ENCODE results near the gene POGZ.

POGZ gene, protein sequence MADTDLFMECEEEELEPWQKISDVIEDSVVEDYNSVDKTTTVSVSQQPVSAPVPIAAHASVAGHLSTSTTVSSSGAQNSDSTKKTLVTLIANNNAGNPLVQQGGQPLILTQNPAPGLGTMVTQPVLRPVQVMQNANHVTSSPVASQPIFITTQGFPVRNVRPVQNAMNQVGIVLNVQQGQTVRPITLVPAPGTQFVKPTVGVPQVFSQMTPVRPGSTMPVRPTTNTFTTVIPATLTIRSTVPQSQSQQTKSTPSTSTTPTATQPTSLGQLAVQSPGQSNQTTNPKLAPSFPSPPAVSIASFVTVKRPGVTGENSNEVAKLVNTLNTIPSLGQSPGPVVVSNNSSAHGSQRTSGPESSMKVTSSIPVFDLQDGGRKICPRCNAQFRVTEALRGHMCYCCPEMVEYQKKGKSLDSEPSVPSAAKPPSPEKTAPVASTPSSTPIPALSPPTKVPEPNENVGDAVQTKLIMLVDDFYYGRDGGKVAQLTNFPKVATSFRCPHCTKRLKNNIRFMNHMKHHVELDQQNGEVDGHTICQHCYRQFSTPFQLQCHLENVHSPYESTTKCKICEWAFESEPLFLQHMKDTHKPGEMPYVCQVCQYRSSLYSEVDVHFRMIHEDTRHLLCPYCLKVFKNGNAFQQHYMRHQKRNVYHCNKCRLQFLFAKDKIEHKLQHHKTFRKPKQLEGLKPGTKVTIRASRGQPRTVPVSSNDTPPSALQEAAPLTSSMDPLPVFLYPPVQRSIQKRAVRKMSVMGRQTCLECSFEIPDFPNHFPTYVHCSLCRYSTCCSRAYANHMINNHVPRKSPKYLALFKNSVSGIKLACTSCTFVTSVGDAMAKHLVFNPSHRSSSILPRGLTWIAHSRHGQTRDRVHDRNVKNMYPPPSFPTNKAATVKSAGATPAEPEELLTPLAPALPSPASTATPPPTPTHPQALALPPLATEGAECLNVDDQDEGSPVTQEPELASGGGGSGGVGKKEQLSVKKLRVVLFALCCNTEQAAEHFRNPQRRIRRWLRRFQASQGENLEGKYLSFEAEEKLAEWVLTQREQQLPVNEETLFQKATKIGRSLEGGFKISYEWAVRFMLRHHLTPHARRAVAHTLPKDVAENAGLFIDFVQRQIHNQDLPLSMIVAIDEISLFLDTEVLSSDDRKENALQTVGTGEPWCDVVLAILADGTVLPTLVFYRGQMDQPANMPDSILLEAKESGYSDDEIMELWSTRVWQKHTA (N-terminal part only)

DNA sequence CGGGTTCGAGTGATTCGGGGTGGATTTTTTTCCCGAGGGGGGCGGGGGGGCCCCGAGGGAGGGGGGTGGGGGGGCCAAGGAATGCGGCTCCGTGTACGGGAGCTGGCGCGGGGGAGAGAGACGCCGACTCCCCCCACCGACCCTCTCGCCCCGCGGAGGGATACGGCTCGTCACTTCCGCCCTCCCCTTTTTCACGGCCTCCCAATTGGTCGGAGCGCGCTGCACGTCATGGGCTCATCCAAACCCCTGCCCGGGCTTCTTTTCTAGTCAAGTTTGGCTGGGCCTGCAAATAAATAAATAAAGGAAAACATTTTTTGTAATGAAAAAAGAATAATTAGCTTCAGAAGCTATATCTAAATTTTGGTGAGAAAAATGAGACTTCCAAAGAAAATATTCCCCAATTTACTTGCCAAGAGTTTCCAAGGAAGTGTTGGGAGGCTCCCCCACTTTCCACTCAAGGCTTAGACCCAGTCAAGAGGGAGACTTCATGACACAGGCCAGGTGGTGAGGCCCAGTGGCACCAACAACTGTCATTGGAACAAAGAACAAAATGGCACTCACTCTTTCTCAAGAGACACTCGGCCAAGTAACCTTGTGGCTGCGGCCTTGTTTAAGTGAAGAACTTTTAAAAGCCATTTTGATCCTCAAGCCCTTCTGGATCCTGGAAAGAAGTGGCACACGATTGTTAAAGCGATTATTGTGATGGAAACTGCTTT lies at the start of gene POGZ:
Gene POGZ, minus strand, starts transcription at position 164 of the 716 bp plus-strand sequence. CDS start 17,290 bp downstream, outside the sequence.
- peak; percentile 64 for DNase-seq

DNA sequence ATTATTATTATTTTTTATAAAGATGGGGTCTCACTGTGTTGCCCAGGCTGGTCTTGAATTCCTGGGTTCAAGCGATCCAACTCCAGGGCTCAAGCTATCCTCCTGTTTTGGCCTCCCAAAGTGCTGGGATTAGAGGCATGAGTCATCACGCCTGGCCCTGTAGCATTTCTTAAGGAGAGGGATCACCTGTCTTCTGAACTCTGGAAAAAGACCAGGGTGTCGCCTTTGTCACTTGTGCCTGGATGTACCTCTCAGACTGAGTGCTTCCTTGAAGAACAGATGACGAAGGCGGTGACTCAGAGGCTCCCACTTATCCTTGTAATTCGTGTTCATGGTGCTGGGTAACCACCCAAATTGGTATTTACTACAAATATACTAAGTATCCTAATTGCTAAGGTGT lies 49.5 kb upstream of the POGZ start:
- DNase-seq: no peak

DNA sequence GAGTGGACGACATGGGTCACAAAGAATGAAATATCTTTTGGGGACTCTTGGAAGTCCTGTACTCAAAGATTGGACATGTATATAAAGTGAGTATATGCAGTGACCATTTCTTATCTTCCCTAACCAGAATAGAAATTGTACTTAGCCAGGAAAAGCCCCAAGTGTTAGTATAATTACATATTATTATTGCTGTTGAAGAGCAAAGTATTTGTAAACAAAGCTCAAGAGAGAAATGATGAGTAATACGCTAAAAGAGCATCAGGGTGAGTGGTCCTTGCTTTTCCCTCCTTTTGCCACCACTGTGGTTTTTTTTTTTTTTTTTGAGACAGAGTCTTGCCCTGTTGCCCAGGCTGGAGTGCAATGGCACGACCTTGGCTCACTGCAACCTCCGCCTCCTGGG lies 45.5 kb upstream of the POGZ start:
- no peak for DNase-seq

DNA sequence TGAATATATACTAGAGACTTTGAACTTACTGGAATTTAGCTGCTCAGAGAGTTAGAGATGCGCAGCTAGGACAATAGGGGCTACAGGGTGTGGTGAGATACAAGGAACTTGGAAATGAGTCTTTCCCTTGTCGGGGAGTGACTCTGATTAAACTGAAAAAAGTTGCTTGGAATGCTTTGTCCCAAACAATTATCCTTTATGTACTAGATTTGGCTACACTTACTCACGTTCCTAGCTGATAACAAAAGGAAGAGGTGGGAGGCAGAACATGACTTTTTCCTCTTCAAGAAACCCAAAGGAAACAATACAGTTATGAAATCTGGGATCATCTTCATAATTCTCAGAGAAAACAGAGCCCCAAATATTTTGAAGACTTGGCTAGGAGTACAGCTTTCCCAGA lies 45.0 kb upstream of the POGZ start:
- DNase-seq: no peak

DNA sequence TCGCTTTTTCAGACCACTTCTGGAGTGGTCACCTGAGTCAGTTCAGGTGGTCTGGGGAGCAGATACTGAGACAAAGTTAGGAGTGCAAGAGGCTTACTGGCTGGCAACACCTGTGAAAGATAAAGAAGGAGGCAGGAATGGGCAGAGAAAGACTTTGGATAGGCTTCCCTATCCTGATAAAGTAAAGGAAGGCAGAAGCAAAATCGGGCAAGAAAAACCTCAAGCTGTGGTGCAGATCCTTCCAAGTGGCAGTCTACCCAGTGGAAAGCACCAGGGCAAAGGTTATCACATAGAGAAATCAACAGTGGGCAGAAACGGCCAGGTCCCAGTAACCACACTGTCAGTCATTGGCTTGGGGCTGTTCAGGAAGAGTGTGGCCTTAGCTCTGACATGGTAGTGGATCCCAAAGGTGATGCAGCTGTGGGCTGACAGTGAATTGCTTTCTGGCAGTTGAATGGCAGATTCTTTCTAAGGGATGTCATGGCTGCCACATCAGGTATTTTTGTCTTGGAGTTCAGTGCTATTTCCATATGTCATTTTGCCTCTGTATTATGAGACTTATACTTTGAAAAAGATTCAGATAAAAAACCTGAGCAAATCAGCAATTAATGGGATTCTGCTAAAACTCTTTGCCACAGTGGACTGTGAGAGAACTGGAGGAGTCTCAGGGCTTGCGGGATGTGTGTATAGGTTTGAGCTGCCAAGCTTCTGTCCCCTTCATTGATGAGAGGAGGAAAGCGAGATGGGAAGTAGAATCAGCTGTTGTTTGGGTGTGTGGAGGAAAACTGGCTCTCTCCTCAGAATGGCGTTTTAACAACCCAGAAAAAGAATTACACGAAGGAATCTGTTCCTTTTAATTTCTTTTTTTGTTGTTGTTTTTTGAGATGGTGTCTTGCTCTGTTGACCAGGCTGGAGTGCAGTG lies 43.8 kb upstream of the POGZ start:
- DNase-seq: no peak

DNA sequence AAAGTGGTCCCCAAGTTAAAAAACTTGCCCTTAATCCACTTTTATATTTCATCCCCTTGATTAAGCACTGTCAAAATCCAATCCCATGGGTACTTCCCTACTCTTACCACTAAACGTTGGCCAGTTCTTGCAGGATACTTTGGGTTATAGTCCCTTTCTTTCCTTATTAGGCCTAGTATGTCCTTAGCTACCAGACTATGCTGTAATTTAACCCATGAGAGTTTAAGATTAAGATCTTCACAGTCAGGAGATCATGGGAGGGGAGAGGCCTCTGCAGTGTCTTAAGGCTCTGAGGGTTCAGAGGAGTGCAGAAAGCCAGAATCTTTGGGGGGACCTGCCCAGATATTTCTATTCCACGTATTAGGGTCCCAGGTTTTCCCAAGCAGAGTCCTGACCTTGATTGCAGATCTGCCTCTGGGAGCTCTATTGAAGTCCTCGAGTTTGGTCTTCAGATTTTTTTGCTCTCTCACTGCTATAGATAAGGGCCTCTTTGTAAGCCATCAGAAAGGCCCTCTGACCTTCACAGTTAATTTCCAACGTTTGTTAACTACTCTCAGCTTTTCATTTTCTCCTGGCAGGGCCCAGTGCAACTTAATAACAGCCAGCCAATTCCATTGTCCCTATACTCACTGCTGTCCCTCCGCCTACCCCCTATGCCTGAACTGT lies 42.9 kb upstream of the POGZ start:
- no peak for DNase-seq

DNA sequence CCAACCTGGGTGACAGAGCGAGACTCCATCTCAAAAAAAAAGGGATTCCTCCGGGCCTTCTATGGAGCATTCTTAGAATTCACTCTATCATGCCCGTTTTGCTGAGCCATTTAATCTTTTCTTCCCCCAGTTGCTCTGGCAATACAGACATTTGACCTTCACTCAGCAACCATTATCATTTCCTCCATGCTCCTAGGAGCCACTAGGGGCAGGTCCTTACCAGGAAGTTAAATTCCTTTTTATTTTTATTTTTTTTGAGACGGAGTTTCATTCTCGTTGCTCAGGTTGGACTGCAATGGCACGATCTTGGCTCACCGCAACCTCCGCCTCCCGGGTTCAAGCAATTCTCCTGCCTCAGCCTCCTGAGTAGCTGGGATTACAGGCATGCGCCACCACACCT lies 42.2 kb upstream of the POGZ start:
- no peak for DNase-seq

DNA sequence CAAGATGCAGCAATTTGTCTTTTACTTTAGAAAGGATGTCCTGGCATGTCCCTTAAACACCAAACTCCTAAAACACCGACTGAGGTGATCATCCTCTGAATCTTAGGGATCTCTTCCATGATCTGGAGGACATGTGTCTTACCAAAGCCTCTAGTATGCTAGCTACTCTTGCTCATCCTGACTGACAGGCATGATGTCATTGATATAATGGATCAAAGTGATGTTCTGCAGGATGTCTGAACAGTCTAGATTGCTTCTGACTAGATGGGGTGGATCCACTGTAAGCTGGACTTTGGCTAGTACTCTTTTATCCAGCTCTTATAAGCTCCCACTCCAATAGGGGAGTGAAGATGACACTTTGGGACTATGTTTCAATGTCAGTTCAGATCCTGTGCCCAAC lies 40.6 kb upstream of the POGZ start:
- DNase-seq: no peak

DNA sequence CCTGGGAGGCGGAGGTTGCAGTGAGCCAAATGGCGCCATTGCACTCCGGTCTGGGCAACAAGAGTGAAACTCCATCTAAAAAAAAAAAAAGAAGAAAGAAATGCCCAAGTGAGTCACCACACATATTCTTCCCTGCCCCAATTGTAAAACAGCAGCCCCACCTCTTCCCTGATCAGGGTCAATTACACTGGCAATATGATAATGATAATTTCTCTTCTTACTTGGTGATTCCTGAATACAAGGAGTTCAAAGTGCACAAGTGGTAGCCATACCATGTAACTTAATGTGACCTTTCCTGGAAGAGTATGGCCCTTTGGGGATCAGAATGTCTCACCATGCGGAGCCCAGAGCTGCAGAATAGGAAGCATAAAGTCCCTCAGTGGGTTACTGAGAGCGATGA lies 40.1 kb upstream of the POGZ start:
- DNase-seq: no peak

DNA sequence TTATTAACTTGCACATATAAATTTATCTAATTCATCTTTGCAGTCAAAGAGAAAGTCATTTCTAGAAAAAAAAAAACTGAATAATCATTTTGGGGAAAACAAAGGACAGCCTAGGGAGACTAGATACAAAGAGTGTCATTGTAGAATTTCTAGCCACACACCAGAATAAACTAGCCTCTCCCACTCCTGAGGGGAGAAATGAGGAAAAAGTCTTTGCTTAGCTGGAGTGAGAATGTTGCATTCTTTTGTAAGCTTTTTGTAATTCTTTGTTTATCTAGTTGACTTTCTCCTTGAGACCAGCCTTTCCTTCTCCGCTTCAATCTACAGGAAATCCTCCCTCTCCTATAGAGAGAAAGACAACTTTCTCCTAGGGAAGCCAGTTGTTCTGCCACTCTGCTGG lies 36.0 kb upstream of the POGZ start:
- no peak for DNase-seq

DNA sequence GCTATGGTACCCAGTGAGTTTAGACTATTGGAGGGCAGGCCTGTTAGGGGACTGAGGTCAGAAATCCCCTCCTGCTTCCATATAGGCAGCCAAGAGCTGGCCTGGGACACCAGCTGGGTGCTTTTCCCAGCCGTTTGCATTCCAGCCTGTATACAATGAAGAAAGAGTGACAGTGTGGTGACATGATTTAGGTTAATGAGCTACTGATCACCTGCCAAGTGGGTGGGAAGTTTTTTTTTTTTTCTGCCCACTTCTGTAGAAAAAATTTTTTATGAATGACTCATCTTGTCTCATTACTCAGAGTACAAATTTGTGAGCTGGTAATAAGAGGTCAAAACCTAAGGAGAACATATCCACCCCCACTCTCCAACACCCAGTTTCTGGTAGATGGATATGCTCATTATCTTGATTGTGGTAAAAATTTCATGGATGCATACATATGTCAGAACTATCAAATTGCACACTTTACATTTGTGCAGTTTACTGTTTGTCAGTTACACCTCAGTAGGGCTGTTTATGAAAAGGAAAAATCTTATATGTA lies 35.5 kb upstream of the POGZ start:
- DNase-seq: no peak

DNA sequence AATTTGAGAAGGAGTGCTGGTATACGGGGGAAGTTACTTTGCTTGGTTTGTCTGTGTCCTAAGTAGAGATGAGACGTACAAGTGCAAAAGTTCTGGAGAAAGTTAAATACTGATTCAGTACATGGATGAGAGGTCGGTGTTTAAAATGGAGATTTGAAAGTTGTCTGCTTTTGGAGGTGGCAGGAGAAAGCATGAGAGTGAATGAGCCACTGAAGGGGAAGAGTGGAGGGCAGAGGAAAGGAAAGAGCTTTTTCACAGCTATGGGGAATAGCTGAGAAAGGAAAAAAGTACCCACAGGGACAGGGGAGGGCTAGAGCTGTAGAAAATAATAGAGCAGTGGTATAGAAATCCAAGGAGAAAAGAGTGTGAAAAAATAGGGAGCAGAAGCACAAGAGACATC lies 33.7 kb upstream of the POGZ start:
- DNase-seq: no peak

DNA sequence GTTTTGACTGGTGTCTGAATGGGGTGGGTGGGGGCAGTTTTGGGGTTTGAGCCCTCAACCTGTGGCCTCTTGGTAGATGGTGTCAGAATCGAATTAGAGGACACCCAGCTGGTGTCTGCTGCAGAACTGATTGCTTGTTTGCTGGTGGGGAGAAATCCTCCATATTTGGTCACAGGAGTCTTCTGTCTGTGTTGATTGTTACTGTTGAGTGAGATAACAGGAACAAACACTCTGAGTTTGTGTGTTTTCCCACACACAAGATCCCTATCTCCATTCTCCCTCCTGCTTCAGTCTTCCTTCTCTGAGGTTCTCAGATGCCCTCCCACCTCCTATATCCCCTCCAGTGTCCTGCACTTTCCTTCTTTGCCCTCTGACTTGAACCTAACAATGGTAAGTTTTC lies 32.8 kb upstream of the POGZ start:
- DNase-seq: no peak

DNA sequence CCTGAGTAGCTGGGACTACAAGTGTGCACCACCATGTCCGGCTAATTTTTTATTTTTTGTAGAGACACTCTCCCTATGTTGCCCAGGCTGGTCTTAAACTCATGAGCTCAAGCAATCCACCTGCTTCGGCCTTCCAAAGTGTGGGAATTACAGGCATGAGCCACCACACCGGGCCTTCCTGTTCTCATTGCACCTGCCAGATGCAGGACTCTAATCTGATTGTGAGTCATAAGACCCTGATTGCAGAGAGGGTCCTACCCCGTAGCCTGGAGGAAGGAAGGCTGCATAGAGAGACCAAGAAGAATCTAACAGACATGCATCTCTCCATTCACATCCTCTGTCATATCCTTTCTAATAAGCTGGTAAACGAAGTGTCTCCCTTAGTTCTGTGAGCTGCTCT lies 32.3 kb upstream of the POGZ start:
- no peak for DNase-seq

DNA sequence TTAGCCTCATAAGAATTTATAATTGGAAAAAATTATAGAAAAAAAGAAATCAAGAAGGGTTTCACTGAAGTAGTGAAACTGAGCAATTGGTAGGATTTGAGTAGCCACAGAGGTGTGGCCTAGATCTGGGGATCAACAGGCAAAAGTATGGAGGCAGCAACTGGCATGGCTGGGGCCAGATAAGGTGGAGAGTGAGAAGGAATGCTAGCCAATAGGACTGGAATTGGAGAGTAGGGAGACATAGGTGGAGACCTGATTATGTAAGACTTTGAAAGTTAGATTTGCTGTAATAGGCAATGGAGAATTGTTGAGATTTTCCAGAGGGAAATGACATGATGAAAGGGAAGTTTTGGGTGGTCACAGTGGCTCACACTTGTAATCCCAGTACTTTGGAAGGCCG lies 27.3 kb upstream of the POGZ start:
- no peak for DNase-seq

DNA sequence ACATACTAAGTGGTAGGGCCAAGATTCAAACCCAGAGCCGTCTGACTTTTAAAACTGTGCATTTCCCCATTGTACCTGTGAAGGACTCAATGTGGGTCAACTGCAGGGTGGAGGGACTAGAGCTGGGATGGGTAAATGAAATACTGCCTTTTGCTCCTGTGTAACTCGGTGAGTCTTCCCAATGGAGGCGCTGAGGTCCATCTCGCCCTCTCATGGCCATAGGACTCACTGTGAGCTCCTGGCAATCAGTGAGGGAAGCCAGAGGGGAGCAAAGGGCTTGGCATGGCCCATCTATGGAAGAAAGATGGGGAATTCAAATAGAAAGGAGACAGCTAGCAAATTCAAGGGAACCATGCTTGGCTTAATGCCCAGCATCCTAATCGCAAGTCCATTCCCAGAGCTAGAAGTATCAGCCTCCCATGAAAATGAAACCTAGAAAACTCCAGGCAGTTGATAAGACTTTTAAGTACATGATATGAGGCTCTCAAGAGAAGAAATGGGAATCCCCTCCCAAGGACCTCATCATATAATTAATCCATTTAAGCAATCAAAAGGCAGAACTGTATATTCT lies 26.5 kb upstream of the POGZ start:
- DNase-seq: no peak

DNA sequence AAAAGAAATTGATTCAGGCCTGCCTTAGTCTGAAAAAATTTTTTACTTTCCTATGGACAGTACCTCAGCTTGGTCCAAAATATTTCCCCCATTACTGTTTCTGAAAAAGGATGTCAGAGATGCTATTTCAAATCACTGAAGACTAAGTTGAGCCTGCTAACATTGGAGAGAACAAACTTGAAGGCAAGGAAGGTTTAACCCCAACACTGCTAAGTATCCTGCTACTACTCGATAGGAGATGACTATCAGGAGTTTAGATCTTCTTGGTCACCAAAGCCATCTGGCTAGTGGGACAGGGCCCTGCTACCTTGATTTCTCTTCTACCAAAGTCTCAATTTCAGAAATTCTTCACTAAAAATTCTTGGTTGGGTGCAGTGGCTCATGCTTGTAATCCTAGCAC lies 22.7 kb upstream of the POGZ start:
- no peak for DNase-seq

DNA sequence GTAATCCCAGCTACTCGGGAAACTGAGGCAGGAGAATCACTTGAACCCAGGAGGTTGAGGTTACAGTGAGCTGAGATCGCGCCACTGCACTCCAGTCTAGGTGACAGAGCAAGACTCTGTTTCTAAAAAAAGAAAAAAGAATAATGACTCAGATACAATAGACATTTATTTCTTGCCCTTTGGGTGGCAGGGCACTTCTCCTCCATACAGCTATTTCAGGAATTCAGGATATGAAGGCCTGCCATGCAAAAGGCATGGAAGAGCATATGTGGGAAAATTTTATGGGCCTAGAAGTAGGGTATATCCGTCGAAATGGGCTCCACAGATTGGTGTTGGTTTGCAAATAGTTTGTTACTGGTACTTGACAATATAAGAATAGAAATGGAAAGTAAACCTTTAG lies 20.2 kb upstream of the POGZ start:
- DNase-seq: no peak

DNA sequence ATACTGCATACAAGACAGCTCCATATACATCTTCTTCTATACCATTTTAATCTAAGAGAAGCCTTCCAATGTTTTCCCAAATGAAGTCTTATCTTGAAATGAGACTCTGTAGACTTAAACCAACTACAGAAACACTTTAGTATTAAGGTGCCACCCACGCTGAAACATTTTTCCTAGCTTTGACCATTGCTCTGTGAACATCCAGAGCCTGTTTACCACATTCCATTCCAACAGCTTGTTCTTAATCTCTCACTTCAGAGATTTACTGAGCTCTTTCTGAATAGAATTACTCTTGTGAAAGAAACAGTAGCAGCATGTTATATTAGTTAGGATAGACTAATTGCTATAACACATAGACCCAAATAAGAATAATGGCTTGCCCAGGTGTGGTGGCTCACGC lies 19.6 kb upstream of the POGZ start:
- no peak for DNase-seq

DNA sequence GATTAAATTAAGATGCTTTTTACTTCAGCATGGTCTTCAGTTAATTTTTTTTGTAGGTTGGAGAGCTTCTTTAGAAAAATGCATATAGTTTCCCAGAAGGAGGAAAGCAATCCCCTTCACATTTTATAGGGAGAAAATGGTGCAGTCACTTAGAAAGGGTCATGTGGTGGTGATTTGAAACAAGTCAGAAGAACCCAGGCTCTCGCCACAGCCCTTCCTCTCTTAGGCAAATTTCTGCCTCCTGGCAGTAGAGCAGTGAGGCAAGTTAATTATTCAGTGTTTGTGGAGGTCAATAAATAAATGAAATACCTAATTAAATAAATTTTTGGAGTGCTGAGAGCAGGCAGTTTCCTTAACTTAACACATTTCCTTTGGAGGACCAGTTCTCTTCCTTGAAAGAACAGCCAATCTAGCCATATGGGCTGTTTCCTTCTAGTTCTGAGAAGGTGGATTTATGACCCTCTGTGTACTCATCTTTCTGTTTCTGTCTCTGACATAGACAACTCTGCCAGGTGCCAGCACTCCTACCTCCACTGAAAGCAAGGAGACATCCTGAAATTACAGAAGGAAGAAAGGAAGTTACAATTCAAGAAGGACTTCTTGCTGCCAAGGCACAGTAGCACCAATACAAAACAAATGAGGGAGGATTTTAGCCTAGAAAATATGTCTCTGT lies 19.0 kb upstream of the POGZ start:
- DNase-seq: no peak

All from KG1 (cell line).